ENCODE results near the gene NT5M.

Gene NT5M

DNA sequence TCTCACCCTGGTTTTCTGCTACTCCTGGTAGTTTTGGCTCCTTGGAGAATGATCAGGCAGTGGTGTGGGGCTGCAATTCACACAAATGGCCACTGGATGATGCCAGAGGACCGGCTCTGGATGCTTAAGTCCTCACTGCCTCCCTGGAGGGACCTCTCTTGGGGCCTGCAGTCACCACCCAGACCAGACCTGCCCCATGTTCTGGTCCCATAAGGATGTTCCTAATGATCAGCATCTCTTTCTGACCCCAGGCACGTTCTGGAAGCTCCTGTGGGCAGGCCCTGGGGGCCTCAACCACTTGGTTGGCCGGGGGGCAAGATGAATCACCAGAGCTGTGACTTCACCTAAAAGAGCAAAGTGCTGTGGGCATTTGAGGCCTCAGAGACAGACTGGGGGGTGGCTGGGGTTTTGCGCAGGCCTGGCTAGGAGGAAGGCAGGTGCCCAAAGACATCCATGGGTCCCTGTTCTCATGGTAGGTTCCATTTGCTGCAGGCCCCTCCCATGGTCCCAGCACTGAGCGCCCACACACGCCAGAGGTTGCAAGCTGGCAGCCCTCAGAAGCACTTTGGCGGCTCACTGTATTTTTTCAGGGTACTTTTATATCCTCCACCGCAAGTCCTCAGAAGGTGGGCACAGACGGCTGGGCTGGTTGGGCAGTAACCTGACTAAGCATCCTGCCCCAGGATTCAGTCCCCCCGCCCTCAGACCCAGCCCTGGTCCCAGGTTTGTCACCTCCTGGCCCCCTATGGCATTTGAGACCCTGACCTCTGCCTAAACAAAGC, 53.2 kb downstream of the NT5M start:
- DNase-seq, result peak; percentile 79

DNA sequence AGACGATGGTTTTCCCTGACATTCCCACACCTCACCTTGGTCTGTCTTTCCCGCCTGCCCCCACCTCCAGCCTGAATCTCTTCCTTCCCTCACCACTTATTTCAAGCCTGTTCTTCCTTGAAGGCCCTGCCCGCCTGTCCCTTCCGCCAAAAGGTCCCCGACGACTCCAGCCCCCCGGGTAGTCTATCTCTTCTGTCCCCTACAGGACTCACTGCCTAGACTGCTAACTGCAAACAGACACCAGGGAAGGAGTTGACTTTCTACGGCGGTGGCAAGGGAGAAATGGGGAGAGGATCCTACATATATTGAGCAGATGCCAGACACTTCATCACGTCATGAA, 53.7 kb downstream of the NT5M start:
- DNase-seq, result no peak

DNA sequence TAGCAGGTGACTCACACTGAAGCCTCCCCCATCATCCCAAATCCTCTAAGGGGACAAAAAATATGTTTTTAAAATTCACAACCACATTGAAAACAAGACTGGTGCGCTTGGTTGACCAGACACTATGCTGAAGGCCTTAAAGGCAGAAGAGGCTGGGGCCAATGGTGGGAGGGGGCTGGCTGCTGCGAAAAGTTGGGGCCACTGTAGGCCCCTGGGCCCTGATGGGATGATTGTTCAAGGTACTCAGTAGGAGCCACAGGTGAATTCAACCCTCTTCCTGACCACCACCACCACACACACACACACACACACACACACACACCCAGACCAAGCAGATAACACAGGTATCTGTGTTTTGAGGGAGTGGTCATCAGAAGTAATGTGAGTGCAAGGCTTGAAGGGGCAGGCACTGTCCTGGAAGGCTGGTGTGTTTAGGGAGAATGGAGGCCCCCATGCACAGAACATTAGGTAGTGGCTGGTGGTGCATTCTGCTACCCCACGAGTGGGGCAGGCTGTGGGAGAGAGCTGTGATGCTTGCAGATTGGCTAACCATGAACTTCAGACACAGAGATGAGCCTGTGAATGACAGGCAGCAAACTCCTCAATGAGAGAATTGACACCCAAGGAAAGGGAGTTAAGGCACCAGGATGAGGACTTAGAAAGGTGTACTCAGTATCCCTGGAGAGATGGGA, 55.0 kb downstream of the NT5M start:
- DNase-seq, result no peak

DNA sequence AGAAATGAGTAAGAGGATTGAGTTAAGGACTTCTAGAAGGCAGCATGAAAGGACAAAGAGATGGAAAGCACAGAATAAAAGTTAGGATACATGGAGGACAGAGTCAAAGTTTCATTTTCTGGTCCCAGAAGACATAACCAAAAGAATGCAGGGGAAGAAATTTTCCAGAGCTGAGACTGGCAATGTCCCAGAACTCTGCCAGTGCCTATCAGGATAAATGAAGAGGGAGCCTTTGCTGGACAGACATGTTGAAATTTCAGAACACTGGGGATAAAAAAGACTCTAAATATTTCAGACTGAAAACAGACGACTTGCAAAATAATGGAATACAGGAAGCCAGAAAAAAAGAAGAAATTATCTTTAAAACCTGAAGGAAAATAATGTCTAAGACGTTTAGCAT, 55.7 kb downstream of the NT5M start:
- DNase-seq, result no peak

DNA sequence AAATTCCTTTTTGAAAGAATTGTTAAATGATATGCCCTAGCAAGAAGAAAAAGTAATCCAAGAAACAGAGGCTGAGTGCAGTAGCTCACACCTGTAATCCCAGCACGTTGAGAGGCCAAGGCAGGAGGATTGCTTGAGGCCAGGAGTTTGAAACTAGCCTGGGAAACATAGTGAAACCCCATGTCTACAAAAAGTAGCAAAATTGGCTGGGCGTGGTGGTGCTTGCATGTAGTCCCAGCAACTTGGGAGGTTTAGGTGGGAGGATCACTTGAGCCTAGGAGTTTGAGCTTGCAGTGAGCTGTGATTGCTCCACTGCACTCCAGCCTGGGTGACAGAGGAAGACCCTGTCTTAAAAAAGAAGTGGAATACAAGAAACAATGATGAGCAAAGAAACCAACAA, 56.1 kb downstream of the NT5M start:
- DNase-seq, result no peak

DNA sequence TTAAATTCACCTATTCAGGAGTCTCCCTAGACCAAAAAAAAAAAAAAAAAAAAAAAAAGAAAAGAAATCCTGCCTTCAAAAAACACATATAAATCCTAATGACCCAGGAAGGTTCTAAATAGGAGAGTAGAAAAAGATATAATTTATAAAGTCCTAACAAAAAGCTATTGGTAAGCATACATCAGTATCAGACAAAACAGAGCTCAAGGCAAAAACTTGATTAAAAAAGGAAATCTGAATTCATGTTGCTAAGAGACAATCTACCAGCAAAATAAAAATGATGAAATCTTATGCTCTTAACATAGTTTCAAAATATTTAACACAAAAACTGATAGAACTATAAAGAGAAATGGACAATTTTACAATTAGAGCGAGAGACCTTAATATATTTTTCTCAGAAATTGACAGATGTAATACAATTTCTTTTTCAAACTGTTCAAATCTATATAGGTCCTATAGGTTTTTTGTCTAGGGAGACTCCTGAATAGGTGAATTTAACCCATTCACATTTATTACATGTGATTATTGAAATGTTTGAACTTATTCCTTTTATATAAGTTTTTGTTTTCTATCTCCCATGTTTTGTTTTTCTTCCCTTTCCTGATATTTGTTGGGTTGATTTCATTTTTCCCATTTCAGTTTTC, 57.0 kb downstream of the NT5M start:
- no peak for DNase-seq

DNA sequence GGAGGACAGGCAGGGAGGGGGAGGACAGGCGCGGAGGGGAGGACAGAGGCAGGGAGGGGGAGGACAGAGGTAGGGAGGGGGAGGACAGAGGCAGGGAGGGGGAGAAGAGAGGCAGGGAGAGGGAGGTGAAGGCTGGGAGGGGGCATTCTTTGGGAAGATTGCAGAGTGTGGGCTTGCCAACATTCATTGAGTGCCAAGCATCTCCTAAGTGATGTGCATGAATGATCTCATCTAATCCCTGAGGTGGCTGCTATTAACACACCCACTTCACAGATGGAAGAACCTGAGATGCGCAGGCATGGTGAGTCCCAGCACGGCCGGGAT, 58.3 kb downstream of the NT5M start:
- DNase-seq, result no peak

DNA sequence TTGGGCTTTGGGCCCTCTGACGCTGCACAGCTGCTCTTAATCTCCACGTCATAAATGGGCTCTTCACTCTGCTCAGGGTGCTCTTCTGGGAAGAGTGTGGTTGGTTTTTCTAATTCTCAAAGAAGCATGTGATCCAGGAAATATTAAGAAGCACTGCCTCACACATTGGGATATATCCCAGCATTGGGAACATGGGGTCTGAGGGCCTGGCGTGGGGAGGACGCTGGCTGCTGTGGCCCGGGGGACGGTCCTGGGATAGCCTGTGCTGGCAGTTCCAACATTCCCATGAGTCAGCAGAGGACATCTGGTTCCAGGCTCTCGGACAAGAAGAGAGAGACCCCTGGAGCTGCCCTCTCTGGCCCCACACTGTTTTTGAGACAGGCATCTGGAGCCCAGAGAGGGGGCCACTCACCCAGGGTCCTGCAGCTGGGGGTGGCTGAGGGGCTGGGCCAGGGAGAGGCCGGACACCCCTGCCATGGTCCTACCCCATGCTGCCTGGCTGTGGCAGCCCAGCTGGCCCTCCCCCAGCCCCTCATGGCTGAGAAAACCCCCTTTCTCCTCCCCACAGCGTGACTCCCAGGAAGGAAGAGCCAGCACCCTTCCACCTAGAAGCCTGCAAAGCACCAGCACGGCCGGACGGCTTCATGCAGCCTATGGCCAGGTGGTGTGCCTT, 58.8 kb downstream of the NT5M start:
- DNase-seq, result no peak

DNA sequence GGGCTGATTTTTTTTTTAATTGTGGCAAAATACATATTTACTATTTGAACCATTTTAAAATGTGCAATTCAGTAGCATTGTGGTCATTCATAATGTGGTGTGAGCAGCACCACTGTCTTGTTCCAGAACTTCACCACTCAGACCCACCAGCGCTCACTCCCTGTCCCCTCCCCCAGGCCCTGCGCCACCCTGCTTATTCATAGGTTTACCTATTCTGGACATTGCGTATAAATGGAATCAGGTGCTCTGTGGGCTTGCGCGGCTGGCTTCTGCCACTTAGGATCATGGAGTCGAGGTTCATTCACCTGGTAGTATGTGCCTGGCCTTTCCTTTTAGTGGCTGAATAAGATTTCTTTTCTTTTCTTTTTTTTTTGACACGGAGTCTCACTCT, 59.4 kb downstream of the NT5M start:
- DNase-seq, result no peak

DNA sequence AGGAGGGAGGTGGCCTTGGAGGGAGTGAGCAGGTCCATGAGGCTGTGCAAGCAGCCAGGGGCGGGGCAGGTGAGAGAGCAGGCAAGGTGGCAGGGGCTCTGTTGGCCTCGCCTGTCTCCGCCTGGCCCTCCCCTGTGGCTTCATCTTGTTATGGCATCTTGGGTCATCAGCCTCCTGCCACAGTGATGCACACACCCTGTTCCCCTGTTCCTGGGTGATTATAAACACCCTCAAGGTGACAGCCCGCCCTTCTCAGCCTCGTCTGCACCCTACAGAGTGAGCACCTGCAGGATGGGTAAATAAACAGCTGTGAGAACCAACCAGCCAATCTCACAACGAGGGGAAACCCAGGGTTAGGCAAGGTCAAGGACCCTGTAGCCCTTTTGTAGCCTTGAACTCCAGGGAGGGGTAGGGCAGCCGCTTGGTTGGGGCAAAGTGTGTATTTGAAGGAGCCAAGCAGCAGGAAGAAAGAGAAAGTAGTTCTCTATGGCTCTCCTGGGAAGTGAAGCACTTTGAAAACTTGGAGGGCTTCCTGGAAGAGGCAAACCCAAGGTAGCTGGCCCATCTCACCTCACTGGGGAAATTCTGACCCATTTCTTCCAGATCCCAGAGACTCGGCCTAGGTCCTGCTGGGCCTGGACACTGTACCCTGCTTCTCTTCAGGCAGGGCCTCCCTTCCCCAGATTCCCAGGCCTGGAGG, 60.6 kb downstream of the NT5M start:
- DNase-seq, result no peak

DNA sequence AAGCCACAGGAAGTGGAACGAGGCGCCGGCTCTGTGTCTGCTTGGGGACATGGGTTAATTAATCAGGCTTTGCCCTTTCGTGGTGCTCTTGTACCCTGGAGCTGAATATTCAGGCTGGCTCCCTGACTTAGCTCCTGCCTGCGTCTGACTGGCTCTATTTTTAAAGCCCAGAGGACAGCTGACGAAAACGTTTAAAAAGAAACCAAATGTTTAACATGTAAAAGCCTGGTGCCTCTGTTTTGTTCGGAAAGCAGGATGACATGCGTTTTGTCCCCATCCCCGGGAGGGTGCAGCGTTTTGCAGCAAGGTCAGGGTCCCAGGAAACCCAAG, 61.1 kb downstream of the NT5M start:
- DNase-seq, result no peak

DNA sequence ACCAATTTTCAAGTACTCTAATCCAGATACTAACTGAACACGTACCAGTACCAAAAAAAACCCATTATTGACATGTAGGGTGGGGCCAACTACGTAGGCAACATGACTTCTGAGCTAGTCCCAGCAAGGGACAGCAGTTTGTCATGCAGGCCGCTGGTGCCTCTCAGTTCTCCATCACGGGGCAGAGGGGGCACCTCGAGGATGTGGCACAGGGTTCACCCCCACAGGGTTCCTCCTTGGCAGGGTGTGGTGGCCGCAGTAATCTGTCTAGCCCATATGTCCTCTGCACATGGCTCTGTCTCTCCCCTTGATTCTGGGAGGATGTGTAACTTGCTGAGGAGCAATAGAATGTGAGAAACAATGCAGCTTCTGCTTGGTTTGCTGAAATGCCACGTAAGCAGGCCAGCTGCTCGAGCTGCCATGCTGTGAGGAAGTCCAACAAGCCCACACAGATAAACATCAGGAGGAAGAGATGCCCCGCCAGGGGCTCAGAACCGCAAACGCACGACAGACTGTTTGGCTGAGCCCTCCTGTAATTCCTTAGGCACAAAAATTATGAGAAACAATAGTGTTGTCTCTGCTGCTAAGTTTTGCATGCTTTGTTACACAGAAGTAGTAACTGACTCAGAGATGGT, 62.4 kb downstream of the NT5M start:
- no peak for DNase-seq

DNA sequence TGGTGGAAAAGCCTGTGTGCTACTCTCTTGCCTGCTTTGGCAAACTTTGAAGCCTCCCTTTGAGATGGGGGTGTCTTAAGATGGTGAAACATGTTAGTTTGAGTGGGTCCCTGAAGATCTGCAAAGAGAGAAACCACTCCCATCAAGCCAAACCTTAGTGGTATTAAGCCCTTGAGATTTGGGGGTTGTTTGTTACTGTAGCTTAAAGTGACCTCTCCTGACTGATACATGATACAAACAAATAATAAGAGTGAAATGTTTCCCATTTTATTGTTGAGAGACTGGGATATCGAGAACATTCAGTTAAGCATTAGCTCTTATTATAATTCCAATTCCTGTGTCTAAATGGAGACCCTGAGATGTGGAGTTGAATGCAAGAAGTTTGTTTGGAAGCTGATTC, 63.1 kb downstream of the NT5M start:
- DNase-seq, result no peak

DNA sequence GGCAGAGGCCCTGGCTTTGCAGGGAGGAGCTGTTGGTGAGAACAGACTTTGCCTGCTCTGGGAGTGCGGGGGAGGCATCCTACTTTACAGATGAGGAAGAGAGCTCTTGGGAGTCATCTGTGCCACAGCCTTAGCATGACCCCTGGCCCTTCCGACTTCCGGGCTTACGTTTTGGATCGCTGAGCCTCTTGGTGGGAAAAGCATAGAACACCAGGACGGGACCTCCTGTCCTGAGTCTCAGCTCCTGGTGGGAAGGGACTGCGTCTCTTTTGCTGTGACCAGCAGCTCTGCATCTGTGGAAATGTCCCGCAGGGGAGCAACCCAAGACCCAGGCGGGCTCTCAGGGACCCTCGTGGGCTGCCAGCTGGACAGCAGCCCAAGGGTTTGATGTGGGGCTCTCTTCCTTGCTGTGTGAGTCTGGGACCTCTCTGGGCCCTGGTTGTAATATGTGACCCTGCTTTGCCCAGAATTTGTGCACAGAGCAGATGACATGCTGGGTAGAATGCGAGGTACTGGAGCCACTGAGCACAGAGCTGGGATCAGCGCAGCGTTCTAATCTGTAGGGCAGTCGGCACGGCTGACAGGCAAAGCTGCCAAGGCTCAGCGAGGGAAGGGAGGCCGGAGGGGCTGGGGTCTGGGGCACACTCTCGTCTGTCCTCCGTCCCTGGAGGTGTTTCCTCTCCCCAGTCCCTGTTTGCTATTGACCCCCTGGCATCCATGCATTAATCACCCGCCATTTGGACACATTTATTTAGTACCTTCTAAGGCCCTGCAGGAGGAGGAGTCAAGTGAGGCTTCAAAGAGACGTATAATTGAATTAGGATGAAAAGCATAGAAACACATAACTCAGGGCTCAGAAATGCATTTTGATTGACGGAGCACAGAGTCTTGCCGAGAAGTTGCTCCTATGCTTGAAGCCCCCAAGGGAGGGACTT, 64.0 kb downstream of the NT5M start:
- DNase-seq, result no peak

DNA sequence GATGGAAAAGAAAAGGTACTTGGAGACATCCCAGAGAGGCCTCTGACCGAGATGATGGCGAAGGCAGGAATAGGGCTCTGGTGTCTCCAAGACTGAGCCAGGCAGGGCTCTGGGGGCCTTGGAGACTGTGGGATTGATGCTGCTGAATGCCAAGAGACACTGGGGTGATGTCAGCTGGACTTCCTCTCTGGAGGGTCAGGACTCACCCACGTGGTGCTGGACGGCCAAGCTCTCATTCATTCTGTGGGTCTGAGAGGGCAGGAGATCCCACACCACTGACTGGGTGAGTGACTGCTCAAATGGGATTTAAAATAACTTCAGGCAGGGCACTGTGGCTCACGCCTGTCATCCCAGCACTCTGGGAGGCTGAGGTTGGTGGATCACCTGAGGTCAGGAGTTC, 64.8 kb downstream of the NT5M start:
- no peak for DNase-seq

DNA sequence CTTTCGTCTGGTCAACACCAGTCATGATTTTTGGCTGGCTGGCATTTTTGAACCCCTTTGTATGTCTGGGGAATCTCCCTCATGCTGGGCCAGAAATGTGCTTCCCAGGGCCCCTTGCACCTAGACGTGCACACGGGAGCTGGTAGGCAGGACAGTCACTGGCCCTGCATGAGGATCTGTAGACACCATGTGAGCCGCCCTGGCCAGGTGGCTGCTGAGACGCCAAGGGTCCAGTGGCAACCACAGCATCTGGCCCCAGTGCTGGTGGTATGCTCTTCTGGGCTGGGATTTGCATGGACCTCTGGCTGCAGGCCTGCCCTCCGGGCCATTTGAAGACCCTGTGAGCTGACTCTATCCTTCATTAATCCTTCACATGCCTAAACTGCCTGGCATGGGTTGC, 67.5 kb downstream of the NT5M start:
- DNase-seq, result no peak

DNA sequence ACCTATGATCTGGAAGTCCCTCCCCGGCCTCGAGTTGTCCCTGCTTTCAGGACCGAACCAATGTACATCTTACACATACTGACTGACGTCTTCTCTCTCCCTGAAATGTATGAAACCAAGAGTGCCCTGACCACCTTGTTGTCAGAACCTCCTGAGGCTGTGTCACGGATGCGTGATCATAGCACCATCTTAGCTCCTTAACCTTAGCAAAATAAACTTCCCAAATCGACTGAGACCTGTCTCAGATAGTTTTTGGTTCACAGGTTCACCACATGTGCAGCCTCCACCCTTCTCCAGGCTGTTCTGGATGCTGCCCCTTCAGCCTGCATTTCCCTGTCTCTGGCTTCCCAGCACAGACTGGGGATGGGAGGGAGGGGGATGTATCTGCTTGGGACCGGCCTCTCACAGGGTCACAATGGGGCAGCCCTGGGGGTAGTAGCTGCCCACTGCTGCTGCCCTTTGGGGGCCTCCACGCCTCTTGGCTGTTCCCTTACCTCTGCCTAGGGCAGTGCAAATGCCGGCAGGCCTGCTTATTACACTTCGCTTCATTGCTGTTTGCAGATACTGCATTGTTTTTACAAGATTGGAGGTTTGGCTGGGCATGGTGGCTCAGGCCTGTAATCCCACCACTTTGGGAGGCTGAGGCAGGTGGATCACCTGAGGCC, 69.8 kb downstream of the NT5M start:
- DNase-seq, result no peak

DNA sequence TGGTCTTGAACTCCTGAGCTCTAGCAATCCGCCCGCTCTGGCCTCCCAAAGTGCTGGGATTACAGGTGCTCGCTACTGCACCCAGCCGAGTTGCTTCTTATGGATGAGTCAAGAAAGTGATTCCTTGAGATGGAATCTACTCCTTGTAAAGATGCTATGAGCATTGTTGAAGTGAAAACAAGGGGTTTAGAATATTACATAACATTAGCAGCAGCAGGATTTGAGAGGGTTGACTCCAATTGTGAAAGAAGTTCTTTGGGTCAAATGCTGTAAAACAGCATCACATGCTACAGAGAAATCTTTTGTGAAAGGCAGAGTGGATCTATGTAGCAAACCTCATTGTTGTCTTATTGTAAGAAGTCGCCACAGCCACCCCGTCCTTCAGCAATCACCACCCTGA, 72.7 kb downstream of the NT5M start:
- no peak for DNase-seq

DNA sequence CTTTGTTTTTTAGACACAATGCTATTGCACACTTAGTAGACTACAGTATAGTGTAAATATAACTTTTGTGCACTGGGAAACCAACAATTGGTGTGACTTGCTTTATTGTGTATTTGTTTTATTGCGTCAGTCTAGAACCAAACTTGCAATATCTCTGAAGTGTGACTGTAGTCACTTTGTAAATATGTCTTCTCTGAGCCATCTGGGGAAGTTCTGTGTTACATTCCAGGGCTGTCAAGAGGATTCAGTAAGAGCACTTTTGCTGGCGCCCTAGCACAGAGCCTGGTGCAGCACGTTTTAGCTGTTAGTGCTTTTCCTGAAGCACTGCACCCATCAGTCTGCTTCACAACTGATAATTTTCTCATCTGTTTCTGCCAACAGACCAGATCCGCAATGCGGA, 73.2 kb downstream of the NT5M start:
- DNase-seq, result no peak

DNA sequence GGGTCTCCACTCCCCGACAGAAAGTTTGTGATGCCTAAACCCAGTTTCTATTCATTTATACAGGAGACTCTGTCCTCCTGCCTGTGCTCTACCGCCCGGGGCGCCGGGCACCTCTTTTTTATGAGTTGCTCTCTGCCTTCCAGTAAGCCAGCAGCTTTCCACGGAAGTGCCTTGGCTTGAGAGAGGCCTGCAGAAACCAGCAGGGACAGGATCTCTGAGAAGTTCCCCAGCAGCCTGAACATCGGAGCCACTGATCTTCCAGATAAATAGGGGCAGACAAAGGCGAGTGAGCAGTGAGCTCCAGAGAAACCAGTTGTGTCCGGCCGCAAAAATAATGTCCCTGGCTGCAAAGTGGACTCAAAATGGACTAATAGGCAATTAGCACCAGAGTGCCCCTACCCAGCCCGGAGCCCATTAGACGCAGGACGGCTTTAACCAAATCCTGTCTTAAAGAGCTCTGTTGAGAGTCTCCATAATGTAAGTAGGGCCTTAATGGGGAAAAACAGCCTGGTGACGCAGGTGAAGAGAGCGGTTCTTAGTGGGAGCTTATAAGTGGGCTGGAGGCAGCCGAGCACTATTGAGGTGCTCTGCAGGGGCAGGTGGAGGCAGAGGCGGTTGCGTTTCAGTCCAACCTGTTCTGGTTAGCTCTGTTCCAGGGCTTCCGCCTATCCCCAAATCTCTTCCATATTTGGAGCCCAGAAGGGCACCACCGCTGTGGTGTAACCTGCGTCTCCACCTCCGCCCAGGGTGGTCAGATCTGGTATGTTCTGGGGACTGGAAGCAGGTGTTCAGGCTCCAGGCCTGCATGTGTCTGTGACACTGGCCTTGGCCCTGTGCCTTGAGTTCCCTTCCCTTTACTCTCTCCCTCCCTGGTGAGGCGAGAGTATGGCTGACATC, 74.1 kb downstream of the NT5M start:
- DNase-seq, result no peak

Data from GDM1 (cell line).